GM12801 (cell line): ENCODE results near the gene ZNF75A.

Source experiments
- TF ChIP-seq, protein P1 (sequence below): IDR thresholded peaks from one replicate; pipeline ENCODE4 v1.5.1; 2011; ENCODE audit warnings: control low read depth; ENCODE audit not compliant: insufficient read length; ENCODE audit errors: extremely low read depth

Gene ZNF75A

DNA sequence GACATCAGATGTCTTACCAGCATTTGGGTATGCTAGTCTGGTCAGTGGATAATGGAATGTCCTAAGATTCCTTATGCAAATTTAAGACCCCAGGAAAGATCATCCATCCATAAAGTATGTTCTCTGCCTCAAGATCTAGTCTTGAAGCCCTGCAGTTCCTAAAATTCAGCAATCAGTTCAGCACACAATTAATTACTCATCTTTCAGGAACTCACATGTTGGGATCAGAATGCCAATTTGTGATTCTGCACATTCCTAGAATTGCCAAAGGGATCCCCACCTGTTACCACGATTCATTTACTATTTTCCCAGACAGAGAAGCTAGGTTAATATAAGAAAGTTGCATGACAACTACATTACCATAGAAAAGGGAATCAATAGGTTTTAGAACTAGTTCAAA, 53.6 kb downstream of the ZNF75A start:
- TF ChIP-seq, protein P1, sequence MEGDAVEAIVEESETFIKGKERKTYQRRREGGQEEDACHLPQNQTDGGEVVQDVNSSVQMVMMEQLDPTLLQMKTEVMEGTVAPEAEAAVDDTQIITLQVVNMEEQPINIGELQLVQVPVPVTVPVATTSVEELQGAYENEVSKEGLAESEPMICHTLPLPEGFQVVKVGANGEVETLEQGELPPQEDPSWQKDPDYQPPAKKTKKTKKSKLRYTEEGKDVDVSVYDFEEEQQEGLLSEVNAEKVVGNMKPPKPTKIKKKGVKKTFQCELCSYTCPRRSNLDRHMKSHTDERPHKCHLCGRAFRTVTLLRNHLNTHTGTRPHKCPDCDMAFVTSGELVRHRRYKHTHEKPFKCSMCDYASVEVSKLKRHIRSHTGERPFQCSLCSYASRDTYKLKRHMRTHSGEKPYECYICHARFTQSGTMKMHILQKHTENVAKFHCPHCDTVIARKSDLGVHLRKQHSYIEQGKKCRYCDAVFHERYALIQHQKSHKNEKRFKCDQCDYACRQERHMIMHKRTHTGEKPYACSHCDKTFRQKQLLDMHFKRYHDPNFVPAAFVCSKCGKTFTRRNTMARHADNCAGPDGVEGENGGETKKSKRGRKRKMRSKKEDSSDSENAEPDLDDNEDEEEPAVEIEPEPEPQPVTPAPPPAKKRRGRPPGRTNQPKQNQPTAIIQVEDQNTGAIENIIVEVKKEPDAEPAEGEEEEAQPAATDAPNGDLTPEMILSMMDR = no peak

DNA sequence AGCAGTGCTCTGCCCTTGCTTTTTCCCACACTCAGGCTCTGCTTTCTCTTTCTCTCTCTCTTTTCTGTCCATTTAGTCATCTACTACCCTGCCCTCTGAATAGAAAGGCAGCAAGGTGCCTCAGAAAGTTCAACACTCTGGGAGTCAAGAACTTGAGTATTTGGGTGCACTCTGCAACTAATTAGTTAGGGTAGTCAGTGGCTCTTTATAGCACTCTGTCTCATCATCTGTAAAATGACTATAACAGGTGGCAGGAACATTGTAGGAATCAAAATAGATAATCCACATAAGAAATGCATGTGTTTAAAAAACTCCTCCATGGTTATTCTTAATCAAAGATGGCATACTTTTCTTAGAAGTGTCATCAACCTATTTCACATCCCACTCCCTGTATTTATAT, 57.6 kb downstream of the ZNF75A start:
- TF ChIP-seq, protein P1 = no peak

DNA sequence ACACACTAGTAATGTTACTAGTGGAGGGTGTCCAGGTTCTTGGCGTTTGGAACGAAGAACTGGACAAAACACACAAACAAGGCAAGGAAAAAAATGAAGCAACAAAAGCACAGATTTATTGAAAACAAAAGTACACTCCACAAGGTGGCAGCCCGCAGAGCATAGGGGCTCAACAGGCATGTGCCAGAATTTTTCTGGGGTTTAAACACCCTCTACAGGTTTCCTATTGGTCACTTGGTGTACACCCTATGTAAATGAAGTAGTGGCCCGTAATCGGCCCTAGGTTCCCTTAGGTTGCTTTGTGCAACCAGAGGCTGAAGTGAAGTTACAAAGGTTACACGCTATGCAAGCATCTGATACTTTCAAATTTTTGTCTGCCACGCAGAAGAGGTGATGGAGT, 58.5 kb downstream of the ZNF75A start:
- TF ChIP-seq, protein P1 = no peak

GRCh38 chr16:3364774-3365427, 59.6 kb downstream of the ZNF75A start:
- TF ChIP-seq, protein P1 = no peak
